ENCODE results near the gene TRPM2.
"Not testable (repeated sequence)": the region's sequence is repeated elsewhere in the genome, so short reads cannot be mapped to it uniquely, and the experiment has no call there.

Gene TRPM2

DNA sequence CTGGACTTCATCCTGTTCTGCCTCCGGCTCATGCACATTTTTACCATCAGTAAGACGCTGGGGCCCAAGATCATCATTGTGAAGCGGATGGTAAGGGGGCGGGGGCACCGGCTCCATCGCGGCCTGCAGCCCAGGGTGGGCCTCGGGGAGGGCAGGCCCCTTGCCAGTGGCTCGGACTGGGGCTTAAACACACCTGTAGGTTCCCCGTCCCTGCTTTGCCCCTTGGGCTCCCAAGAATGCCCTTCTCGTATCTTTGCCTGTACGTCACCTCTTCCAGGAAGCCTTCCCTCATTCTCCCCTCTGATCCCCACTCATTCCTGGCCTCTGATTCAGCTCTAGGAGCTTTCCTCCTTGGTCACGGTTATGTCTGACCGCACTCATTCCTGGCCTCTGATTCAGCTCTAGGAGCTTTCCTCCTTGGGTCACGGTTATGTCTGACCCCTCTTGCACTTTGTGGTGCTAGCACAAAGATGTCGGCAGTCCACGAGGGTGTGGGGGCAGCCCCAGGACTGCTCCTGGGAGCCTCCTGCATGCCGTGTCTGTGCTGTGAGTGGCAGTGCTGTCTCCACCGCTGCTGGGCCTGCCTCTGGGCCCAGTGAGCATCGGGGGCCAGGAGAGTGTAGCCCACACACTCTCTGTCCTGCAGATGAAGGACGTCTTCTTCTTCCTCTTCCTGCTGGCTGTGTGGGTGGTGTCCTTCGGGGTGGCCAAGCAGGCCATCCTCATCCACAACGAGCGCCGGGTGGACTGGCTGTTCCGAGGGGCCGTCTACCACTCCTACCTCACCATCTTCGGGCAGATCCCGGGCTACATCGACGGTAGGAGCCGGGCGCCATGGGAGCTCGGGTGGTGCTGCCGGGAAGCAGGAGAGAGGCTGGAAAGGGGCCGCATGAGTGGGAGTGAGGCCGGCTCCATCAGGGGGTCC lies 52.8 kb downstream of the TRPM2 start:
- DNase-seq (ENCODE audit: low read depth in 1 of 2, low spot score in 1 of 2): no peak

DNA sequence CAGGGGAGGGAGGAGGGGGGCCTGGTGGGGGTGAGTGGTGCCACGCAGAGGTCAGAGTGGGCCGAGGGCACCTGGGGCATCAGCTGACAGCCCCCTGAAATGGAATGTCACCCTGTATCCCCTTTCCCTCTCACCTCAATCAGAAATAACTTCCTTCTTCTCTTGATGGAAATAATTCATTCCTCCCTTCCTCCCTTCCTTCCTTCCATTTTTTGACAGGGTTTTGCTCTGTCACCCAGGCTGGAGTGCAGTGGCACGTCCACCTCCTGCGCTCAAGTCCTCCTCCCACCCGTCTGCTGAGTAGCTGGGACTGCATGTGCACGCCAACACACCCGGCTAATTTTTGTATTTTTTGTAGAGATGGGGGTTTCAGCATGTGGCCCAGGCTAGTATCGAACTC lies 53.5 kb downstream of the TRPM2 start:
- no peak for DNase-seq (ENCODE audit: low read depth in 1 of 2, low spot score in 1 of 2)

DNA sequence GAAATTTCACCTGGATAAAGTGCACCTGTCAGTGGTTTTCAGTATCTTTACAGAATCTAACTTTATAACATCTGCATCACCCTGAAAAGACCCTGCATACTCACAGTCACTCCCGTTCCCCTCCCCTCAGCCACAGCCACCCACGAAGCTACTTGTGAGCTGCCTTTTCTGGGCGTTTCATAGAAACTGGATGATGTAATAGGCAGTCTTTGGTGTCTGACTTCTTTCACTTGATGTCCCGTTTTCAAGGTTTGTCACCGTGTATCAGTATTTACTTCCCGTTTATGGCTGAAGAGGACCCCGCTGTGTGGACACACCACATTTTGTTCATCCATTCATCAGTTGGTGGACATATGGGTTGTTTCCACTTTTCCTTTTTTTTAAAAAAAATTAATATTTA lies 54.1 kb downstream of the TRPM2 start:
- DNase-seq (ENCODE audit: low read depth in 1 of 2, low spot score in 1 of 2): no peak

DNA sequence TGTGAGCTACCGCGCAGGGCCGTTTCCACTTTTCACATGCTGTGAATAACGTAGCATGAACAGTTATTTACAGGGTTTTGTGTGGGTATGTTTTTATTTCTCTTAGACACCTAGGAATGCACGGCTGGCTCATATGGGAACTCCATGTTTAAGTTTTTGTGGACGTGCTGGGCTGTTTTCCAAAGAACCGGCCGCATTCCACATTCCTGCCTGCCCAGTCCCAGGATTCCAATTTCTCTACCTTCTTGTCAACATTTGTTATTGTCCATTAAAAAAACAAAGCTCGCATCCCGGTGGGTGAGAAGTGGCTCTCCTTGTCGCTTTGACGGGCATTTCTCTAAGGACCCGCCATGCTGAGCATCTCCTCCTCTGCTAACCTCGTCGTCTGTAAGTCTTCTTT lies 54.8 kb downstream of the TRPM2 start:
- no peak for DNase-seq (ENCODE audit: low read depth in 1 of 2, low spot score in 1 of 2)

DNA sequence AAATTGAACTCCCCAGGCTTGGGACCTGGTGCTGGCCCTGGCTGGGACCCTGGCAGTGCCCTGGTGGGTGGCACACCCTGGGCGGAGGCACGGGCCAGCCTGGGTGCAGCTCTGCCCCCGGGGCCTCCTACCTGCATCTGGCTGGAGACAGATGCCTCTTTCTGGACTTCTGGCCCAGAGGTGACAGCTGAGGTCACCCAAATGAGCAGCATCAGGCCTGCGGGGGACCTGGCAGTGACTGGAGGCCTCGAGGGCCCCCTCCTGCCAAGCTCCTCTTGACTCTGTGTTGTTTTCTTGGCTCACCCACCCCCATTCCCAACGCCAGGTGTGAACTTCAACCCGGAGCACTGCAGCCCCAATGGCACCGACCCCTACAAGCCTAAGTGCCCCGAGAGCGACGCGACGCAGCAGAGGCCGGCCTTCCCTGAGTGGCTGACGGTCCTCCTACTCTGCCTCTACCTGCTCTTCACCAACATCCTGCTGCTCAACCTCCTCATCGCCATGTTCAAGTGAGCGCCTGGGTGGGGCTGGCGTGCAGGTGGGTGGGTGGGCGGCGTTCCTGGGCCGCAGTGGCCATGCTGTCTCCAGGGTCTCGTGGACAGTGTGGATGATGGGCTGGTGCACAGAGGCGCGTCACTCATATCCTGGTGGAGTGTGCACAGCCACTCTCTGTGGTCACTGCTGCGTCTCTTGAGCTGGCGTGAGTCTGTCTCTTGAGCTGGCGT lies 60.3 kb downstream of the TRPM2 start:
- no peak for DNase-seq (ENCODE audit: low read depth in 1 of 2, low spot score in 1 of 2)

DNA sequence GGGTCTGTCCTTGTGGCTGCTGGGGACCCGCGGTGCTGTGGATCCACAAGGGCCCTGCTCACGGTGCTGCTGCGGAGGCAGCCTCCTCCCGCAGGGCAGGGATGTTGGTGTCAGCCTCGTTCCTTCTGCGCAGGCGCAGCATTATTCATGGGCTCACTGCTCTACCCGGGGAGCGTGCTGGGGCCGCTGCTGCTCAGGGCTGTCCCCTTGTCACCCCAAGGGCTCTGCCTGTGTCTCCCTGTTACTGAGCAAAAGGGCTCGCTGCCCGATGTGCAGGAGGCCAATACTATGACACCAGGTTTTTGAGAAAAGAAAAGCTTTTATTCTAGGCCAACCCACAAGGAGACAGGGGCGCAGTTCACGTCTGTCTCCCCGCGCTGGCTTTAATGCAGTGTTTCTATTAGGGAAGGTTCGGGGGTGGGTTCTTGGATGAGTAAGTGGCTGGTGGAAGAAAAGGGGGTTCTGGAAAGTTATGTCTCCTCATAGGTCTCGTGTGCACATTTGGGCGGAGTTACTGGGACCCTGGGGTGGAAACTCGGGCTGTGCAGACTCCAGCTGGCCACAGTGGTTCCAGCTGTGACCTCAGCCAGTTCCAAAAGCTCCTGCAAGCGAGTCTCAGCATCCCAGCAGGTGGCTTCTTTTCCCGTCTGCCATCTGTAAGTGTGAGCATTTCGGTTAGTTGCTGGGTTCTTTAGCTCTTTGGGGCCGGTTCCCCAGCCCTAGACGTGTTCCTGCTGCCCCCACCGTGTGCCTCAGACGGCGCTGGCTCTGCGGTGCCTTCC lies 61.1 kb downstream of the TRPM2 start:
- DNase-seq (ENCODE audit: low read depth in 1 of 2, low spot score in 1 of 2): no peak

DNA sequence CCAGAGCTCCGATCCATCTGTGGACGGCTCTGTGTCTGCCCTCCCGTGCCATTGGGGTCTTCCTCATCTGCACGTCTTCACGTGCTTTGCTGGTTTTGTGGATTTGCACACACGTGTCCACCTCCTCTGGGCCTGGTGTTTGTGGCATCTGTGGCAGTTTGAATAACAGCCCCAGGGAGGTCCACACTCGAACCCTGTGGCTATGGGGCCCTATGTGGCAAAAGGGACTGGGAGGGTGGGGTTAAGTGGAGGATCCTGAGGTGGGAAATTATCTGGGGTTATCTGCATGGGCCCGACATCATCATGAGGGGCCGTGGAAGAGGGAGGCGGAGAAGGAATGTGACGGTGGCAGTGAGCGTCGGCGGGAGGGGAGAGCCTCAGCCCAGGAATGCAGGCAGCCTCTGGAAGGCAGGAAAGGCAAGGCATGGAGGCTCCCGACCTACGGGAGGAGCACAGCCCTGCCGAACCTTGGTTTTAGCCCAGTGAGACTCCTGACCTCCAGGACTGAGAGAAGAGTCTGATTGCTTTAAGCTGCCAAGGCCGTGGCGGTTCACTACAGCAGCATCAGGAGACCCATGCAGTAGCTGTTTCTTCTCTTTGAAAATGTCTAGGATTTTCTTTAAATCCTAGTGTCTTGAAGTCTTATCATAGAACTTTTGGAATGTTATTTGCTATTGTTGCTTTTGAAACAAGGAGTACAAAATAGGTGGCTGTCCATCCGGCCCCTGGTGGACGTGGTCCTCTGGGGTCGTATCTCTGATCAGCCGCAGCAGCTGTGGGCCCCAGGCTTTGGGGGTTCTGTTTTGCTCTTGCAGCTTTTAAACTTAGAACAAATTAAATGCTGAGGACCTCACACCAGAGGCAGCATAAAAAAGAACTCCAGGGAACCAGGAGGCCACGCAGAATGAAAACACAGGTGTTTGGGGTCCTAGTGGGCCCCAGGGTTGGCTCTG lies 61.9 kb downstream of the TRPM2 start:
- DNase-seq (ENCODE audit: low read depth in 1 of 2, low spot score in 1 of 2): no peak

DNA sequence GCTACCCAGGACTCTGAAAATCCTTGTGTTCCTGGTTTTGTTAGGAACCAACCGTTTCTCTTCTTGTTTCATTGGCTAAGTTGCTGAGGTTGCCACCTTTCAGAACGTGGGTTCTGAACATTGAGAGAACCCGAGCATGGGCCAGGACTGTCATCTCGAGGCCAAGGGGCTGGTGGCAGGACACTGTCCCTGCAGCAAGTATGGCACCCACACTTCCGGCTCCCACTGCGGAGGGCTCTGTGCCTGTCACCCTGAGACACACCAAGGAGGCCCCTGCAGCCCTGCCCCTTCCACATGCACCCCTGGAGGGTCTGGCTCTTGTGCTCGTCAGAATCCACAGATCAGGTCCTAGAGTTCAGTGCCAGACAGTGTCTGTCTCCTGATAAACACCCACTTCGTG lies 62.8 kb downstream of the TRPM2 start:
- no peak for DNase-seq (ENCODE audit: low read depth in 1 of 2, low spot score in 1 of 2)

DNA sequence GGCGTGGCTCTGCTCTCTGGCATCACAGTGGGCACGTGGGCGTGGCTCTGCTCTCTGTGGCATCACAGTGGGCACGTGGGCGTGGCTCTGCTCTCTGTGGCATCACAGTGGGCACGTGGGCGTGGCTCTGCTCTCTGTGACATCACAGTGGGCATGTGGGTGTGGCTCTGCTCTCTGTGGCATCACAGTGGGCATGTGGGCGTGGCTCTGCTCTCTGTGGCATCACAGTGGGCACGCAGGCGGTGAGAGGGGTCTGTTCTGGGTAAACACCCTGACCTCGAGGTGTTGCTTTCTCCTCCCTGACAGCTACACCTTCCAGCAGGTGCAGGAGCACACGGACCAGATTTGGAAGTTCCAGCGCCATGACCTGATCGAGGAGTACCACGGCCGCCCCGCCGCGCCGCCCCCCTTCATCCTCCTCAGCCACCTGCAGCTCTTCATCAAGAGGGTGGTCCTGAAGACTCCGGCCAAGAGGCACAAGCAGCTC lies 64.2 kb downstream of the TRPM2 start:
- not testable (repeated sequence) for DNase-seq (ENCODE audit: low read depth in 1 of 2, low spot score in 1 of 2)

DNA sequence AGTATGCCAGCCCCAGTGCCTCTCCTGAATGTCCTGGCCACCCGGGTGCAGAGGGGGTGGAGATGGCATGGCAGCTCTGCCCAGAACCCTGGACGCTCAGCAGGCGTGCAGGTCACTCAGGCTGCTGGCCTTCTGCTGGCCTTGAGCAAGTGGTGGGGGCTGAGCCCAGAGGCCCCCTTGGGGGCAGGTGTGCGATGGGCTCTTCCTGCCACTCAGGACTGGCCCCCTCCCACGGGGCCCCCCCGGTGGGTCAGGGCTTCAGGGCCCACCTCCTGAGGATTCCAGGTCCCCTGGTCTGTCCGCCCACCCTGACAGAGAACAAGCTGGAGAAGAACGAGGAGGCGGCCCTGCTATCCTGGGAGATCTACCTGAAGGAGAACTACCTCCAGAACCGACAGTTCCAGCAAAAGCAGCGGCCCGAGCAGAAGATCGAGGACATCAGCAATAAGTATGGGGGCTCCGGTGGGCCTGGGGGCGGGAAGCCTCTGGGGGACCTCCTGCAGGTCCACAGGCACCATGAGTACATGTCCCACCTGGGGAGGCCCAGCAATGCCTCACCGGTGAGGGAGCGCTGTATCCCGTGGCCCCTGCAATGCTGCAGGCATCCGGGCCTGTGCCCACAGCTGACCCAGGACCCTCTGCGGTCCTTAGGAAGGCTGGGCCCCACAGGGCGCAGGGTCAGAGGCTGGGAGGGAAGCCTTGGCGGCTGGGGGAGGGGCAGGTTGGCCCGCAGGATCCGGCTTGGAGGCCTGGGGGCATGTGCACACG lies 64.9 kb downstream of the TRPM2 start:
- DNase-seq (ENCODE audit: low read depth in 1 of 2, low spot score in 1 of 2): no peak

DNA sequence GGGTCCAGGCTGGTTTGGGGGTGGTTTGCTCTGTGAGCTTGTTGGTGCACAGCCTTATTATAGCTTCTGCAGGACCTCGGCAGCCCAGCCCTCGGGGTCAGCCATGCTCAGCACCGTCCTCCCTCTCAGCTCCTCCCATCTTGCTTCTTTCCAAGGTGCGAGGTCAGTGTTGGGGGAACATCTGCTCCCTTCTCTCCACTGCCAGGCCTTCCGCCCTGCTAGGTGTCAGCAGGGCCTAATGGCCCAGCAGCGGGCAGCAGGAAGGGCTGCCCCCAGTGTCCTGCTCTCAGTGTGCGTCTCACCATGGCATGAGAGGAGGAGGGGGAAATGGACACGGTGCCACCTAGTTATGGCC lies 65.4 kb downstream of the TRPM2 start:
- no peak for DNase-seq (ENCODE audit: low read depth in 1 of 2, low spot score in 1 of 2)

DNA sequence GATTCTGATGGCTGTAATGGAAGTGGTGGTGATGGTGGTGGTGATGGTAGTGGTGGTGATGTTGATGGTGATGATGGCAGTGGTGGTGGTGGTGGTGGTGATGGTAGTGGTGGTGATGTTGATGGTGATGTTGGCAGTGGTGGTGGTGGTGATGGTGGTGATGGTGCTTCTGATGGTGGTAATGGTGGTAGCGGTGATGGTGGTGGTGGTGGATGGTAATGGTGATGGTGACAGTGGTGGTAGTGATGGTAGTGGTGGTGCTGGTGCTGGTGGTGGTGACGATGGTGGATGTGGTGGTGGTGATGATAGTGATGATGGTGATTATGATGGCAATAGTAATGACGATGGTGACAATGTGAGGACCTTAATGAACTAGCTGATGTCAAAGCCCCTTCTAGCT lies 66.3 kb downstream of the TRPM2 start:
- DNase-seq (ENCODE audit: low read depth in 1 of 2, low spot score in 1 of 2): no peak

DNA sequence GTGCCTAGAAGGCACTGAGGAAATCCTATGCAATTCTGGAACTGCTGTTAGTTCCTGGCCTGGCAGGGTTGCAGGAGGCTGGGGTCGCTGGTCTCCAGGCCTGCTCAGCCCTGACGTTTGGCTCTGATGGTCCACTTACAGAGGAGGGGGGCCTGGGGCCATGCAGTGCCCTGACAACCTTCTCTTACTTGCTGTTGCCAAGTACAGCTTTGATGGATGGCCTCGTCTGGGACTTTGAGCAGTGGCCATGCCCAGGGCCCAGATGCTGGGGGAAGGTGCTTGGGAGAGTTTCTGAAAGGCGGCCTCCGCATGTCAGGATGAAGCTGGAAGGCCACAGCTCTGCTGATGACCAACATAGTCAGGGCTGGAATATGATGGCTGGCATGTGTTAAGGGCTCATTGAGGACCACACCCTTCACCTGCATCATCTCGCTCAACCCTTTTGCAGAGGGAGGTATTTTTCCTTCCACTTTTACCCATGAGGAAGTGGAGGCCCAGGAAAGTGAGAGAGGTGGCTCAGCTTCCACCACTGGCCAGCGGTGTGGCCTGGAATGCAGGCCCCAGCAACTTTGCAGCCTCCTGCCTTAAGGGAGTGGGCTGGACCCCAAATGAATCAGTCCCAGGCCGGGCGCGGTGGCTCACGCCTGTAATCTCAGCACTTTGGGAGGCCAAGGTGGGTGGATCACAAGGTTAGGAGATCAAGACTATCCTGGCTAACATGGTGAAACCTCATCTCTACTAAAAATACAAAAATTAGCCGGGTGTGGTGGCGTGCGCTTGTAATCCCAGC lies 67.2 kb downstream of the TRPM2 start:
- DNase-seq (ENCODE audit: low read depth in 1 of 2, low spot score in 1 of 2): no peak

DNA sequence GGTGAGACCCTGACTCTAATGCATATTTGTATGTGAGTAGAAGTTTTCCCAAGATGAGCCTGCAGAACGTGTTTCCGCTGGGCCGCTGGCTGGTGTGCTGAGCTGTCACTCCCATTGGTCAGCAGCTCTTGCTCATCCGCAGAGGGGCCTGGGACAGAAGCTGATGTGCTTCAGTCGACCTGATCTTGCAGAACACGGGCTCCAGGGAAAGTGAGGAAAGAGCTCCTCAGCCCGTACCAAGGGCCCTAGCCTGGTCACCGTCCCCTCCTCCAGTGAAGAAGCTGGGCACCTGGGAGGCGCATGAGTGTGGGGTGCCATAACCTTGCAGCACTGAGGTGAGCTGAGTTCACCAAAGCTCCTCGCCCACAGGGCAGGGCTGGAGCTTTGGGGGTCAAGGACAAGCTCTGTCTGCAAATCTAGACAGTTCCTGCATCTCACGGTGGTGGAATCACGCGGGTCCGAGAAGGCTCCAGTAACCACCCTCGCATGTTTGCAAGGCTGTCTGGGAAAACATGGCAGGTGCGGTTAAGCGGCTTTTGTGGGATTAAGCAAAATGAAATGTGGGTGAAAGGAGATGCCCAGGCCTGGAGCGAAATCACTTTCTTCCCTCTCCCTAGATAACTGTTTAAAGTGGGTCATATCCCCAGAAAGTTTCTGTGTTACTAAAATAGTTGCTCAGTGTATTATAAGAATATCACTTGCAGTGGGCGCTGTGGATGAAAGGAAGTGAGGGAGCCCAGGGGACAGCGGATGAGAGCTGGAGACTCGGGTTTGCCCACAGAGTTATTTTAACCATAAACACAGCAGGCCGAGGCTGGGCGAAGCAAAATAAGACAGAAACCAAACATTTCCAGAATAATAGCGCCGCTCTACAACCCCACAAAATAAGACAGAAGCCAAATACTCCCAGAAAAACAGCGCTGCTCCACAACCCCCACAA lies 68.8 kb downstream of the TRPM2 start:
- DNase-seq (ENCODE audit: low read depth in 1 of 2, low spot score in 1 of 2): no peak

DNA sequence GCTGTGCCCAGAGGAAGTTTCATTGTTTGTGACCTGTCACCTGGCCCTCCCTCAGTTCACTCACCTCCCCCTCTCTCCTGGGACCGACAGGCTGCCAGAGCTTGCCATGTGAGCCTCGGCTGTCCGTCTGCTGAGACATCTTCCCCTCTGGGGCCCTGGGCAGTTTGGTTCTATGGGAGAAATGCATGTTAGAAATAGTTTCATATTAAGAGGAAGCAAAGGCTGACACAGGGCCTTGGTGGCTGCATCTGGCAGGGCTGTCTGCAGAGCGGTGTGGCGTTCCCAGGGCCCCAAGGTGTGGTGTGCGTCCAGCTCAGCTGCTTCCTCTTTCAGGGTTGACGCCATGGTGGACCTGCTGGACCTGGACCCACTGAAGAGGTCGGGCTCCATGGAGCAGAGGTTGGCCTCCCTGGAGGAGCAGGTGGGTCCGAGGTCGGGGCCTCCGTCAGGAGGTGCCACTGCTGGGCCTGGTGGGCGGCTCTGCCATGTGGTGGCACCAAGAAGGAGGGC lies 69.9 kb downstream of the TRPM2 start:
- DNase-seq (ENCODE audit: low read depth in 1 of 2, low spot score in 1 of 2): no peak

DNA sequence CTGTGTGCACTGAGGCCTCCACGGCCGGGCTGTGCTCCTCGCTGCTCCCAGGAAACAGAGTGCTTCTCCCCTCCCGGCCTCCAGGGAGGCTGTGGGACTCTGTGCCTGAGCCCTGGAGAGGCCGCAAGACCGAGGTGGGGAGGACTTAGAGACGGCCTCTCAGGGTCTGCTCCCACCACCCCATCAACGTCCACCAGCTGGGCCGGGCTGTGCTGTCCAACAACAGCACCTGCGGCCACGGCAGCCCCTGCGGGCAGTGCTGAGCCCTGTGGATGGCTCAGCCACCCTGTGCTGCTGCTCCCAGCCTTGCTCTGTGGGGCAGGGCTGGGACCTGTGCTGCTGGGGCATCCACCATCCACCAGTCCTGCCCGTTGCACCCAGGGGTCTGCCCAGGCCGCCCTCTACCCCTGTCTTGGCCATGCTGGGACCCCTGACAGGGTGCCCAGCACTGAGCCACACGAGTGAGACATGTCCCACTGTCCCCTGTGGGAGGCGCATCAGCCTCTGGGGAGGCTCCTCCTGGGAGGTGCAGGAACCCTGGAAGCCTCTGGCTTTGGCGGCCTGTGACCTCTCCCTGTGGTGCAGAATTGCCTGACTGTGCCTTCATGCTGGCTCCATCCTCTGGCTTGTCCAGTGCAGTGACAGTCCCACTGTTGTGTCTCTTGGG lies 70.7 kb downstream of the TRPM2 start:
- DNase-seq (ENCODE audit: low read depth in 1 of 2, low spot score in 1 of 2): no peak

All from activated T-helper 1 cell treated with anti-CD3 and anti-CD28 coated beads, Interleukin-2, amount 50 U/mL, for 16 hours (primary cell).